Activated CD4-positive, CD25-positive, alpha-beta regulatory T cell treated with anti-CD3 and anti-CD28 coated beads, Interleukin-2, amount 50 U/mL, for 72 hours (primary cell): ENCODE results near the gene SMAD7.
A peak's percentile ranks its signal among the peaks of the same experiment; 100 is the strongest.

Source experiments
- DNase-seq: peaks from one replicate; pipeline ENCODE4 v3.0.0; 2021

Gene SMAD7

GRCh38 chr18:48929212-48929612, 21.6 kb downstream of the SMAD7 start:
- DNase-seq = no peak

DNA sequence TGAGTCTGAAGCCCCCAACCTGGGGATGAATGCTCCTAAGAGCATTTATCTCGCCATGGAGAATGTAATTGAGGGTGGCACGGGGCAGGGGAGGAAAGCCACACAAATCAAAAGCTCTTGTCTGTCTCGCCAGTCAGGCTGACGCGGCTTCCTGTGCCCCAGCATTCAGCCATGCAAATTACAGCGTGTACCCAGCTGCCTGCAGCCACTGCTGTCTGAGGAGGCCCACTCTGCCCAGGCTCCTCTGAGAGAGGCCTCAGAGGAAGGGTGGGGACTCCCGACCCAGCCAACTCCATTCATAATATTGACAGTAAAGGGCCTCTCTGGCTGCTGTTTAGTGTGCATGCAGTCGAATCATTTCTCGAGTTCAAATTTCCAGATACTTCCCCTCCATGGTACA, 22.0 kb downstream of the SMAD7 start:
- peak; percentile 59 for DNase-seq

DNA sequence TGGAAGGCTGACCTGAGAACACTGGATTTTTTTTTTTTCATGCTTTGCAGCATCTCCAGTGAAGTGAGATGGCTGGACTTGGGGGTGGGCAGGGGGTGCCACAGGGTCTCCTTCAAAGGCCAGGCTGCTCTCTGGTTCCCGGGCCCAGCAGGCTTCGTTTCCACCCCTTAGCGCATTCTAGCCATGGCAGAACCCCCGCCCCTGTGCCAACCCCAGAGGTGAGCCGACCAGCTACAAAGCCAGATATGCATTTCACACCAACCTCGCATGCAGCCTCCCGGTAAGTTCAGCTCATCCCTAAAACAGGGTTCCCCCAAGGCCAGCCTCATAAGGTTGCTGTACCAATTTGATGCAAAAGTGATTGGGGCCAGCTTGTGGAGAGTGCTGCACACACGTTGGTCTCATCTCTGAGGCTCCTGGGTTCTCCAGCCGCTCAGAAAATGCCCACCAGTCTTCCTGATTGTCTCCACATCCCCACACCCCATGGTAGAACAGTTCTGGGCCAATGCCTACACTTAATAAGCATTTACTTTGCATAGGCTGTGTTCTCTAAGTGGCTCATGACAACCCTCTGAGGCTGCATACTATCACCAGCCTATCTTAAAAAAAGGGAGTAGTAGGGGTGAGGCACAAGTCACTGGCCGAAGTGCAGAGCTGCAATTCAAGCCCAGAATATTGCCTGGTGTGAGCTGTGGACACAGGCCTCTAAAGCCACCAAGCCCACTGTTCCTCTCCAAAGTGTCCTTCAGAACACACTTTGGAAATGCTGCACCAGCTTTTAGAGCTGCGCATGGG, 23.3 kb downstream of the SMAD7 start:
- DNase-seq = no peak

DNA sequence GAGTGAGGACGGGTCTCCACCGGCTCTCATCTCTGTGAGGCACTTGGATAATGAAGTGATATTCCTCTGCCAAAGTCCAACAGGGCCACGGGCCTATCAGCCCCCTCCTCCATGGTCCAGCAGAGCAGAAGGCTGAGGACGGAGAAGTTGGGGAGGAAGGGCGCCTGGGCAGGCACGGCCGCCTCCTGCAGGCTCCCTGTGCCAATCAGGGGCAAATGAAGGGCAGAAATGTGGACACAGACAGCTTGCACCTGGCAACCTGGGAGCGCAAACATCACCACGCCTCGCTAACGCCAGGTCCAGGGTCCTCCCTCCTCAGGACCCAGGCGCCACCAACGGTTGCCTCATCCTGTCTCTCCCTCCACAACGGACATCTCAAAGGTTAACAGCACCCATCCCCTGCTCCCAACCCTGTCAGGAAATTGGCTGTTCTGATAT, 24.3 kb downstream of the SMAD7 start:
- DNase-seq = no peak

DNA sequence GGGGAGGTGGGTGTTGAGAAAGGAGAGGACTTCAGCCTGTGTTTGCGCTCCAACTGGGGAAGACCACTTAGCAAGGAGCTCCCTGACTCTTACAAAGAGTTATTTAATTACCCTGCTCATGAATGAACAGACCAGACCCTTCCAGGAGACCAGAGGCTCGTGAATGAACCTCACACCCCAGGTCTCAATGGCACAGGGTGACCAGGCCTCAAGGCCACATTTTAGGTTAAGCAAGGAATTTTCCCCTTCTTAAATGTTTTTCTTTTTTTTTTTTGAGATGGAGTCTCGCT, 25.3 kb downstream of the SMAD7 start:
- no peak for DNase-seq

DNA sequence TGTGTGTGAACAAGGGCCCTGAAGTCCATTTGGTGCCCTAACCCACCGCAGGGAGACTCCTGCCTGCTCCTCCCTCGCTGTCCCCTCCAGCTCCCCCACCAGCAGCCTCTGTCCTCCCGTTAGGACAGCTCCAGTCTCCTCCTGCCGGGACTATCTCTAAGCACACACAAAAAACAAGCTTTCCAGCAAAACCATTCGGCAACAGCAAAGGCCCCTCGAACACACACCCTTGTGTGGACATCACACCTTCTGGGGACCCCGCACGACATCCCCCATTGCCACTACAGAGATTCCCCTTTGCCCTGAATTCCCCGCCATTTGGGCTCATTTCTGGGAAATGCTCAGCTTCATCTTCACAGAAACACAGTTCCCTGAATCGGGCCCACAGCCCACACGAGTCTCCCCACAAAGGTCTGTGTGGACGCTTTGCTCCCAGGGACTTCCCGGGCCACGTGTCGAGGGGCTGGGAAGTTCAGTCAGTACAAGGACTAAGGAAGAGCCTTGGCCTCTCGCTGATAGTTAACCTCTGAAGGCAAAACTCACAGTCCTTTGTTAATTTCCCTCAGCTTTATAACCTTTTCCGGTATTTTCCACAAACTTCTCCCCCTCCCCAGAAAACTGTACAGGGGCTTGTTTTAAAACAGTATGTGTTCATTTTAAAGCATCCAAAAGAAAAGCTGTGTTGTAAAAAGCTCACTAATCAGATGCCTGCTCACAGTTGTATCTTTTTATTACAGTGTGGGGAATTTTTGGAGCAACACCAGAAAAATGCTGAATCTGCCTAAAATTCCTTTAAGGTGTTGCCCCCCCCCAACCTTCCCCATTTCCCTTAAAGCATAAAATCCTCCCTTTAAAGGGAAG, 25.9 kb downstream of the SMAD7 start:
- no peak for DNase-seq

GRCh38 chr18:48923746-48924629, 26.8 kb downstream of the SMAD7 start:
- DNase-seq = no peak

GRCh38 chr18:48922801-48923730, 27.7 kb downstream of the SMAD7 start:
- no peak for DNase-seq

- no peak for DNase-seq
Observed at GRCh38 chr18:48922226-48922800, 28.5 kb downstream of the SMAD7 start.

DNA sequence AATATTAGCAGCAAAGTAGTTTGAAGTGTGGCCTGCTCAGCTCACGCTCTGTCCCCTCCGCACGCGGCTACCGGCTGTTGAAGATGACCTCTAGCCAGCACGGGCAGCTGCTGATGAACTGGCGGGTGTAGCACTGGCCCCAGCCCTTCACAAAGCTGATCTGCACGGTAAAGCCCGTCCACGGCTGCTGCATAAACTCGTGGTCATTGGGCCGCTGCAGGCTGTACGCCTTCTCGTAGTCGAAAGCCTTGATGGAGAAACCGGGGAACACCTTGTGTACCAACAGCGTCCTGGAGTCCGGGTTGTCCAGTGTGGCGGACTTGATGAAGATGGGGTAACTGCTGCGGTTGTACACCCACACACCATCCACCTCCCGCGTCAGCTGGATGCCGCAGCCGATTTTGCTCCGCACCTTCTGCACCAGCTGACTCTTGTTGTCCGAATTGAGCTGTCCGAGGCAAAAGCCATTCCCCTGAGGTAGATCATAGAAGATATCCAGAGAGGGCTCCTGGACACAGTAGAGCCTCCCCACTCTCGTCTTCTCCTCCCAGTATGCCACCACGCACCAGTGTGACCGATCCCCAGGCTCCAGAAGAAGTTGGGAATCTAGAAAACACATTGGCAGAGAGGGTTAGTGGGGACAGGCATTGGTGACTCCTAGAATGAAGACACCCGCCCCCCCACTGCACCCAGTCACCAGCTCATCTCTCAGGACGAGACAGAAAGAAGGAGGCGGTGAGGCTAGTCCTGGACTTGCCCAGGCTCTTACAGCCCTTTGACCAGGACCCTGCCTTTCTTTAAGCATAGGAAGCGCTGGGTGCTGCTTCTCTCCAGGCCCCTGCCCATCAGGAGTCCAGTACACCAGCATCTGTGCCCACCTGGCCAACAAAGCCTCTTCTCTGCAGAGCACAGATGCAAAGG, 29.2 kb downstream of the SMAD7 start:
- no peak for DNase-seq

DNA sequence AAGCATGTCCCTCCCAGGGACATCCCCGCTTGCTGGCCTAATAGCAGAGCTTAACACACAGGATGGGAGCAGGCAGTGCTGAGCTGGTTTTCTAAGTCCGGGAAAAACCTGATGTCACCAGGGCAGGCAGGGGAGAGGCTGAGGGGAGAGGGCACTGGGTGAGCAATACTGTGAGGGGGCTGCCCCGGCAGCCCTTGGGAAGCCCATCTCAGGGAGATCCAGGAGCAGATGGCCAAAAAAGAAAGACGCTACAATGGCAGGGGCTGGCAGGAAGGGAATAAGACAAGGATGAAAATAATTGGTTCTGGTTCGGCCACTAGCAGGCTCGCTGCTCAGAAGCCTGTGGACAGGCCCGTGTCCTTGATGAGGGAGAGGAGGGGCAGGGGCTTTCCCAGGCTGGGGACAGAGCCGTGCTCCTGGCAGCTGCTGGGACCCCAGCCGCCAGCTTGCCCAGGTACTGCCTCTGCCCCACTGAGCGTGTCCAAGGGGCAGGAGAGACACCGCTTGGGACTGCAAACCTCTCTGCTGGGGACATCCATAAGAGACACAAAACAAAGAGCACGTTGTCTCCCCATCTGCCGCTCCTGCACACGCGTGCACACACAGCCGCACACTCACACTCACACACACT, 30.2 kb downstream of the SMAD7 start:
- no peak for DNase-seq

GRCh38 chr18:48919547-48919946, 31.2 kb downstream of the SMAD7 start:
- no peak for DNase-seq

DNA sequence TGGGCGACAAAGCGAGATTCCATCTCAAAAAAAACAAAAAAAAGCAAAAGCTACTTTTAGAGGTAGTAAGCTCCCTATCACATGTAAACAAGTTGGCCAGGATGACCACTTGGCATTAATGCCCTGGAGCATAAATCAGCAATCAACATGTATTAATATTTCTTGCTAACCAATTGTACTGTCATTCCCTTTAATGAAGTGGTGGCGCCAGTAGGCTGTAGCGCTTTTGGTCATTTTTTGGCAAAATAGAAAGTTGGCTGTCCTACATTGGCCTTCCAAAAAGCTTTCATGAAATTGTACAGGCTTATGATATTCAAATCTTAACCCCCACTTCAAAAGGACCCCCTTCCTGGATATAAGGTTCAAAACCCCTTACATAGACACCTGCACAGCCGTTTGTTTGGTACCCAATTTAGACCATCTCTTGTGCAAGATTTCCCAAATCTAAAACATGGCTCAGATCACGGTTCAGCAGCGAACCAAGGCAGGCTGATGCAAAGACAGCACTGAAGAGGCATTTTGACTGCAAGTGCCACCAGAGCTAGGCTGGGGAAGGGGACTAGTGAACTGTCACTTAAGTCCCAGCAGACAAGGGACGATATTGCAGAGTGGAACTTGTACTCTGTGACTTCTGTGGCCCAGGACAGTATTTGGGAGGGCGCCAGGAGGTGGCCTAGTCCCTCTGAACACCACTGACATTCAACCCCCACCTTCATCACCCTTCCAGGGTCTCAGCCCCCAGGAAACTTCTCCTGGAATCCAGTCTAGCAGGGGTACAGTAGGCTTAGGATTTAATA, 31.9 kb downstream of the SMAD7 start:
- DNase-seq = no peak

DNA sequence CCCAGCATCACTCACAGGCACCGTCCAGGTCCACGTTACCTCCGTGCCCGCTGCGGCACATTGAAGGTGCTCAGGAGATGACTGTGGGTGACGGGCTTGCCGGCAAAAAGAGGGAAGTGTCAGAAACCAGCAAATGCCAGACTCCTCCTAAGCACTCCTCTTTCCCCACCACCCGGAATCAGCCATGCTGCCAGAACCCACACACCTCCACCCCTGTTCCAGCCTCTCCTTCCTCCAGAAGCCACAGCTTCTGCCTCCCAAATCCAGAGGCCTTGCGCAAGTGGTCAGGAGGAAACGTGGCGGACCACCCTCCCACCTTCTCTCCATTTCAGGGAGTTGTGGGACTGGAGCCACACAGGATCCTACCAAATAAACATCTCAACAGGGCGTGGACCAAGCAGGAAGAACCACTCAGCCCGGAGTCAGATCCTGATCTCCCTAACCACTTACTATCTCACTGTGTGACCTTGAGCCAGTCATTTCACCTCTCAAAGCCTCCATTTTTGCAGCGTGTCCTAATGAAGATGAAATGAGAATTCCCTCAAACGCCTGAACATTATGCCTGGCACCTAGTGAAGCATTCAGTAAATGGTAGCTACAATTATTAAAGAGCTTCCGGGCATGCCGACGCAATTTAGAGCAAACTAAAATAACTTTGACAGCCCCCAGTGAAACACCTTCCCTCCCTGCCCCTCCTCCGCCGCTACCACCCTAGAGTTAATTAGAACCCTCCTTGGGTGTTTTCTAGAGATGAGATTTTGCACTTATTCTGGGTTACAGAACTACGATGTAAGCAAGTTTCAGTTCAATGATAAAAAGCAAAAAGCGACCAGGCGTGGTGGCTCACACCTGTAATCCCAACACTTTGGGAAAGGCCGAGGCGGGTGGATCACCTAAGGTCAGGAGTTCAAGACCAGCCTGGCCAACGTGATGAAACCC, 32.9 kb downstream of the SMAD7 start:
- DNase-seq = no peak

- DNase-seq = no peak
Observed at GRCh38 chr18:48915626-48916425, 34.9 kb downstream of the SMAD7 start.

DNA sequence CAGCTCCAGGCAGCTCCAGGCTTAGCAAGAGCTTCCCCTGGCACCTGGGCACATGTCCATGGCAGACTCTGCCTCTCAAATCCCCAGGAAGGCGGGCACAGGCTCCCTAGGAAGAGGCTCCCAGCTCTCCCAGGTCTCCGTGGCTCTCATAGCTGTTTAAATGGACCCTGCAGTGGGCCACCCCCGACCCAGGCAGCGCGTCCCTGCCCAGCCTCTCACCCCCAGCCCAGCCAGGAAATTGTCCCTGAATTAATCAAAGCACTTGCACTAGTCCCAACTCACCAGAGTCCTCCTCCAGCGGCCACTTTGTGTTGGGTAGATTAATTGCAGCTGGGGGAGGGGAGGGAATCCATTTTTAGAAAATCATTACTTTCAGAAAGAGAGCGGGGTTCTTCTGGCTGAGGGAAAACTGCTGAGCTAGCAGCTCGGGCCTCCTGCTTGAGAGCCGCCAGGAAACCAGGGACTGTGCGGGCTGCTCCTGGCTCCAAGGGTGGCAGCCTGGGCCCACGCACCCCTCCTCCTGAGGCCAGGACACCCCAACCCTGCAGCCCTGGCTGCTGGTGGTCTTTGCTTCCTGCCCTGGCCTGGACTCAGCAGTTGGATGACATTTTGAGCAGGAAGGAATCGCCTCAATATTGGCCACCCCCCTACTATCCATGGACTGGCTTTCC, 36.0 kb downstream of the SMAD7 start:
- no peak for DNase-seq

GRCh38 chr18:48913775-48914174, 37.0 kb downstream of the SMAD7 start:
- DNase-seq = no peak
